Chondrocyte (in vitro differentiated cells): Measurements from ENCODE around the gene SELP. TPM values are rescaled to one million over a fixed set of nuclear protein-coding genes. Genes with fewer than 3 reads are reported as not detected.

Source experiments
- DNase-seq: peaks from one replicate; pipeline ENCODE4 v3.0.0; 2021; ENCODE audit warnings: mixed read lengths, low spot score
- H3K27ac Mint-ChIP-seq: one replicate; pipeline ENCODE4 v1.8.0; 2021; ENCODE audit warnings: mild to moderate bottlenecking, moderate library complexity, mixed read lengths; ENCODE audit not compliant: unreplicated experiment
- H3K27me3 Mint-ChIP-seq: 2 replicates; pipeline ENCODE4 v1.8.0; 2021; ENCODE audit warnings: low read depth, mixed read lengths
- H3K36me3 Mint-ChIP-seq: 2 replicates; pipeline ENCODE4 v1.8.0; 2021; ENCODE audit warnings: low read depth, mixed read lengths
- H3K4me1 Mint-ChIP-seq: 2 replicates; pipeline ENCODE4 v1.8.0; 2021; ENCODE audit warnings: low read depth, mild to moderate bottlenecking, mixed read lengths
- H3K4me3 Mint-ChIP-seq: one replicate; pipeline ENCODE4 v1.8.0; 2021; ENCODE audit warnings: mild to moderate bottlenecking, moderate library complexity, mixed read lengths; ENCODE audit not compliant: unreplicated experiment
- H3K9me3 Mint-ChIP-seq: 2 replicates; pipeline ENCODE4 v1.8.0; 2021; ENCODE audit warnings: low read depth, mixed read lengths
- total RNA-seq: library from RNA; stranded (reverse); gene quantifications from 3 replicates; pipeline ENCODE4 v1.2.1, GENCODE V29; 2021
- TF ChIP-seq, protein P1 (sequence below): fragments of 200-600 bp; sonication (generic); IDR thresholded peaks from 2 replicates; pipeline ENCODE4 v1.5.0; 2021; ENCODE audit warnings: antibody characterized with exemption, mild to moderate bottlenecking, moderate library complexity

Gene SELP
- total RNA-seq, 1 donor from 2014 or later, result not detected

DNA sequence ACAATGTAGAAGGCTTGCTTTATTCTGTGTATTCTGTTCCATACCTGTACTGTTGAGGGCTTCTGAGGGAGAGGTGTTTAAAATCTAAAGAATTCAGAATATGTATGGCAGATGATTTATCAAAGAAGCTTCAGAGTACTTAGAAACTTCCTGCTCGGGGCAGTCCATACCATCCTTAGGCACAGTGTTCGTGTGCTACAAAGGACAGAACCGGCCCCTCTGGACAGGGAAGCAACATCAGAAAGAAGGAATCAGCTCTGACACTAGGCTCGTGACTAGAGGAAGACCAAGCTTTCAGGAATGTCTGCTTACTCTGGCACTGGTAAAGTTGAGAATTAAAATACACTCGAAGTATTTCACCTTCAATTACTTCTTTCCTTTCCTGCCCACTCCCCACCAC lies 14.1 kb downstream of the SELP start:
- TF ChIP-seq, protein P1, sequence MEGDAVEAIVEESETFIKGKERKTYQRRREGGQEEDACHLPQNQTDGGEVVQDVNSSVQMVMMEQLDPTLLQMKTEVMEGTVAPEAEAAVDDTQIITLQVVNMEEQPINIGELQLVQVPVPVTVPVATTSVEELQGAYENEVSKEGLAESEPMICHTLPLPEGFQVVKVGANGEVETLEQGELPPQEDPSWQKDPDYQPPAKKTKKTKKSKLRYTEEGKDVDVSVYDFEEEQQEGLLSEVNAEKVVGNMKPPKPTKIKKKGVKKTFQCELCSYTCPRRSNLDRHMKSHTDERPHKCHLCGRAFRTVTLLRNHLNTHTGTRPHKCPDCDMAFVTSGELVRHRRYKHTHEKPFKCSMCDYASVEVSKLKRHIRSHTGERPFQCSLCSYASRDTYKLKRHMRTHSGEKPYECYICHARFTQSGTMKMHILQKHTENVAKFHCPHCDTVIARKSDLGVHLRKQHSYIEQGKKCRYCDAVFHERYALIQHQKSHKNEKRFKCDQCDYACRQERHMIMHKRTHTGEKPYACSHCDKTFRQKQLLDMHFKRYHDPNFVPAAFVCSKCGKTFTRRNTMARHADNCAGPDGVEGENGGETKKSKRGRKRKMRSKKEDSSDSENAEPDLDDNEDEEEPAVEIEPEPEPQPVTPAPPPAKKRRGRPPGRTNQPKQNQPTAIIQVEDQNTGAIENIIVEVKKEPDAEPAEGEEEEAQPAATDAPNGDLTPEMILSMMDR, result no peak
- Mint-ChIP-seq H3K4me3 (no peak overlapping the region), H3K27ac (no peak overlapping the region), H3K36me3 (no peaks in the 10 kb centered on the region), H3K27me3 (peaks cover 27% of the 10 kb centered on the region), H3K9me3 (no peaks in the 10 kb centered on the region), H3K4me1 (no peaks in the 10 kb centered on the region)
- no peak for DNase-seq

DNA sequence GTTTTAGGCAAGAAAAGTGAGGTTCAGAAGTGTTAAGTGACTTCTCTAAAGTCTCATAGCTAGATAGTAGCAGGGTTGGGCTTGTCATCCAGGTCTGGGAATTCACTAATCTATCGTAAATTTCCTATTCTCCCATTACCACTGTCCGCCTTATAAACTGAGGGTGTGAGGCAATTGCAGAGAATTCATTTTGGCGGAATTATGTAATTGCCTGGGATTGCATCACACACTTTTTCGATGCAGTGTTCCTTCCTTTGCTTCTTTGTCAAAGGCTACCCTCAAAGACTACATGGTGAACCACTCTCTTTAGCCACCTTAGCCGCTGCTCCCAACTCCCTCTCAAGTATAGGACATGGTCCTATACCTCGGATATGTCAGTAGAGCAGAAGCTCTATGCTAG lies 19.1 kb downstream of the SELP start:
- TF ChIP-seq, protein P1, result no peak
- H3K36me3 Mint-ChIP-seq, result no peaks in the 10 kb centered on the region
- H3K27me3 Mint-ChIP-seq, result peaks cover 32% of the 10 kb centered on the region
- H3K9me3 Mint-ChIP-seq, result no peaks in the 10 kb centered on the region
- no peaks in the 10 kb centered on the region for H3K4me1 Mint-ChIP-seq
- no peak overlapping the region for H3K27ac Mint-ChIP-seq
- DNase-seq, result no peak
- H3K4me3 Mint-ChIP-seq, result no peak overlapping the region

DNA sequence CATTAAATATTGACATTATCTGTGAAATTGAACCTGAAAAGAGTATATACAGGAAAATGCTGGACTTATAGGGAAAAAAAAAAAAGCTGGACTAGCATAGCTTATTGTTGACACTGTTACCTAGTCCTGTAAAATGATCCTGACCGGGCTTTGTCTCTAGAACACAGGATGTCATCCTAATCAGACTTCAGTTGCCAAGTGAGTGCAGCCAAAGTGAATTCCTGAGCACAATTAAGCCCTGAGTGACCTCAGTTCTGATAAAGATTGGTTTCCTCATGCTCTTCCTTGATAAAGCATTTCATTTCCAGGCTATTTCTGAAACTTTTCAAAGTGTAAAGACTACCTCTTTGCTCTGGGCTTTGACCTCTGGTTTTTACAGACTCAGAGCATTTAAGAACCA lies 19.8 kb downstream of the SELP start:
- H3K9me3 Mint-ChIP-seq, result no peaks in the 10 kb centered on the region
- TF ChIP-seq, protein P1, result no peak
- peaks cover 29% of the 10 kb centered on the region for H3K27me3 Mint-ChIP-seq
- DNase-seq, result no peak
- no peak overlapping the region for H3K27ac Mint-ChIP-seq
- H3K4me1 Mint-ChIP-seq, result no peaks in the 10 kb centered on the region
- no peak overlapping the region for H3K4me3 Mint-ChIP-seq
- no peaks in the 10 kb centered on the region for H3K36me3 Mint-ChIP-seq

DNA sequence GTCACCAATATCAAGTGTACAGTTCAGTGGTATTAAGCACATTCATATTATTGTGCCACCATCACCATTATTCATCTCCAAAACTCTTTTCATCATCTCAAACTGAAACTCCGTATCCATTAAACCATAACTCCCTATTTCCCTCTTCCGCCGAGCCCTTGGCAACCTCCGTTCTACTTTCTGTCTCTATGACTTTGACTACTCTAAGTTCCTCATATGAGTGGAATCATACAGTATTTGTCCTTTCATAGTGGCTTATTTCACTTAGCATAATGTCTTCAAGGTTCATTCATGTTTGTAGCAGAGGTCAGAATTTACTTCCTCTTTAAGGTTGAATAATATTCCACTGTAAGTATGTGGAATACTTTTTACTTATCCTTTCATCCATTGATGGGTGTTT lies 21.7 kb downstream of the SELP start:
- Mint-ChIP-seq H3K27me3 (peaks cover 28% of the 10 kb centered on the region), H3K4me3 (no peak overlapping the region), H3K4me1 (no peaks in the 10 kb centered on the region), H3K9me3 (no peaks in the 10 kb centered on the region), H3K36me3 (no peaks in the 10 kb centered on the region), H3K27ac (no peak overlapping the region)
- DNase-seq, result no peak
- TF ChIP-seq, protein P1, result no peak

DNA sequence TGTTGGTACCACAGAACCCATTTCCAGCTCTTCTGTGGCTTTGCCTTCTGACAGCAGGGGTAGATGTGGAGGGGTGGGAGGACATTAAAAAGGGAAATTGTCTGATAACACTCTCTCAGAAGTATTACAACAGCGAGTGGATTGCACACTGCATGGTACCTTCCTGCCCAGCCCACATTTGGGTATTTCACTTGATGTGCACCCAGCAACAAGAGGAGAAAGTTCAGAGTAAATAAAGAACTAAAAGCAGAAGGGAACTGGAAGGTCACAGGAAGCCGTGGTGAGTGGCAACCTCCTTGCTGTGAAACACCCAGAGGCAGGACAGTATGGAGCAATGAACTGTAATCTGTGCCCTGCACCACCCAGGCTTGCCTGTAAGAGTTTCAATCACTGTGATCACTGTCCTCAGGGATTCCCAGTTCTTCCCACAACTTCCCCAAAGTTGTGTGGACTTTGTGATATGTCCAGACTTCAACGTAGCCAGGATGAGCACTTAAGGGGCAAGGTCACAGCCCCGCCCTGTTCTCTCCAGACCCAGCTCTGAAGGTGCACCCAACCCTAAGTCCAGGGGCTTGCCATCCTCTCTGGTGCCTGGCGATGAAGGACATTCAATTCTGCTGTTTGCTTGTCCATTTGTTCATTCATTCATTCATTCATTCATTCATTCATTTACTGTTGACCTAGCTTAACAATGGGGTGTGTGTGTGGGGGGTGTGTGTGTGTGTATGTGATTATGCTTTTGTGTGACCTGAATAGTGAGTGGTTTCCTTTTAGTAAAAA lies 25.0 kb downstream of the SELP start:
- Mint-ChIP-seq H3K27ac (no peak overlapping the region), H3K4me3 (no peak overlapping the region), H3K36me3 (no peaks in the 10 kb centered on the region), H3K9me3 (no peaks in the 10 kb centered on the region), H3K4me1 (no peaks in the 10 kb centered on the region), H3K27me3 (peaks cover 23% of the 10 kb centered on the region)
- no peak for DNase-seq
- TF ChIP-seq, protein P1, result no peak
